ENCODE measurements around the gene DGKI. TPM values are rescaled to one million over a fixed set of nuclear protein-coding genes. Genes with fewer than 3 reads are reported as not detected.

Gene DGKI
- total and polyA plus RNA-seq, 4 donors, result 0.01 to 0.37 (median 0.31) TPM

GRCh38 chr7:137454246-137454724 lies 392.5 kb downstream of the DGKI start:
- Histone ChIP-seq H3K36me3 (ENCODE audit: control insufficient read depth in 4 of 4, insufficient read depth in 3 of 4, low read depth in 1 of 4, low read length in 3 of 4) (peaks cover 0 to 1% (median 0%) of the 10 kb centered on the region in 4 donors), H3K9ac (ENCODE audit: low read depth in 1 of 2, low read length in 2 of 2) (no peak overlapping the region), H3K4me3 (ENCODE audit: low read depth in 1 of 3, low read length in 3 of 3) (no peak overlapping the region), H3K4me1 (ENCODE audit: control insufficient read depth in 4 of 4, insufficient read depth in 4 of 4, low read length in 3 of 4) (peaks cover 0 to 4% (median 0%) of the 10 kb centered on the region in 4 donors), H3K9me3 (ENCODE audit: control insufficient read depth in 4 of 4, low read length in 3 of 4) (no peaks in the 10 kb centered on the region), H3K27me3 (ENCODE audit: control insufficient read depth in 4 of 4, insufficient read depth in 4 of 4, low read length in 3 of 4) (peaks cover 0 to 4% (median 2%) of the 10 kb centered on the region in 4 donors), H3K27ac (ENCODE audit: low read depth in 1 of 2, low read length in 2 of 2) (no peak overlapping the region)
- WGBS, result 3% methylated on average over 5 of the region's 5 CpGs
- no peak for DNase-seq (ENCODE audit: low spot score)
- no peak for TF ChIP-seq YY1 (IDR thresholded peaks at IDR 0.05)
- TF ChIP-seq RAD21 (IDR thresholded peaks at IDR 0.05), result peak; percentile 81 to 86
- TF ChIP-seq HNF4G (IDR thresholded peaks at IDR 0.05), result no peak
- TF ChIP-seq, protein P1, sequence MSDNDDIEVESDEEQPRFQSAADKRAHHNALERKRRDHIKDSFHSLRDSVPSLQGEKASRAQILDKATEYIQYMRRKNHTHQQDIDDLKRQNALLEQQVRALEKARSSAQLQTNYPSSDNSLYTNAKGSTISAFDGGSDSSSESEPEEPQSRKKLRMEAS (IDR thresholded peaks at IDR 0.05), result no peak
- TF ChIP-seq, protein P2, sequence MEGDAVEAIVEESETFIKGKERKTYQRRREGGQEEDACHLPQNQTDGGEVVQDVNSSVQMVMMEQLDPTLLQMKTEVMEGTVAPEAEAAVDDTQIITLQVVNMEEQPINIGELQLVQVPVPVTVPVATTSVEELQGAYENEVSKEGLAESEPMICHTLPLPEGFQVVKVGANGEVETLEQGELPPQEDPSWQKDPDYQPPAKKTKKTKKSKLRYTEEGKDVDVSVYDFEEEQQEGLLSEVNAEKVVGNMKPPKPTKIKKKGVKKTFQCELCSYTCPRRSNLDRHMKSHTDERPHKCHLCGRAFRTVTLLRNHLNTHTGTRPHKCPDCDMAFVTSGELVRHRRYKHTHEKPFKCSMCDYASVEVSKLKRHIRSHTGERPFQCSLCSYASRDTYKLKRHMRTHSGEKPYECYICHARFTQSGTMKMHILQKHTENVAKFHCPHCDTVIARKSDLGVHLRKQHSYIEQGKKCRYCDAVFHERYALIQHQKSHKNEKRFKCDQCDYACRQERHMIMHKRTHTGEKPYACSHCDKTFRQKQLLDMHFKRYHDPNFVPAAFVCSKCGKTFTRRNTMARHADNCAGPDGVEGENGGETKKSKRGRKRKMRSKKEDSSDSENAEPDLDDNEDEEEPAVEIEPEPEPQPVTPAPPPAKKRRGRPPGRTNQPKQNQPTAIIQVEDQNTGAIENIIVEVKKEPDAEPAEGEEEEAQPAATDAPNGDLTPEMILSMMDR (IDR thresholded peaks at IDR 0.05; ENCODE audit: low read depth, low read length, missing input control), result peak; percentile 58

GRCh38 chr7:137453356-137453755 lies 393.4 kb downstream of the DGKI start:
- H3K27me3 ChIP-seq (ENCODE audit: control insufficient read depth in 4 of 4, insufficient read depth in 4 of 4, low read length in 3 of 4), result peaks cover 0 to 4% (median 2%) of the 10 kb centered on the region in 4 donors
- TF ChIP-seq REST (IDR thresholded peaks at IDR 0.05) (no peak), JUND (IDR thresholded peaks at IDR 0.05) (no peak), TAF1 (conservative IDR thresholded peaks at IDR 0.05) (no peak), YY1 (IDR thresholded peaks at IDR 0.05) (no peak), HNF4G (IDR thresholded peaks at IDR 0.05) (no peak), EGR1 (IDR thresholded peaks at IDR 0.05; ENCODE audit: low read depth in 2 of 2) (no peak), FOXA1 (IDR thresholded peaks at IDR 0.05) (no peak), FOXA2 (IDR thresholded peaks at IDR 0.05) (no peak)
- TF ChIP-seq, protein P2 (IDR thresholded peaks at IDR 0.05; ENCODE audit: low read depth, low read length, missing input control), result no peak
- DNase-seq (ENCODE audit: low spot score), result no peak
- H3K4me1 ChIP-seq (ENCODE audit: control insufficient read depth in 4 of 4, insufficient read depth in 4 of 4, low read length in 3 of 4), result peaks cover 0 to 4% (median 0%) of the 10 kb centered on the region in 4 donors
- WGBS, result 58% methylated on average over 2 of the region's 2 CpGs
- no peak overlapping the region for H3K4me3 ChIP-seq (ENCODE audit: low read depth in 1 of 3, low read length in 3 of 3)
- no peak overlapping the region for H3K27ac ChIP-seq (ENCODE audit: low read depth in 1 of 2, low read length in 2 of 2)
- no peaks in the 10 kb centered on the region for H3K9me3 ChIP-seq (ENCODE audit: control insufficient read depth in 4 of 4, low read length in 3 of 4)
- H3K36me3 ChIP-seq (ENCODE audit: control insufficient read depth in 4 of 4, insufficient read depth in 3 of 4, low read depth in 1 of 4, low read length in 3 of 4), result peaks cover 0 to 1% (median 0%) of the 10 kb centered on the region in 4 donors
- no peak overlapping the region for H3K9ac ChIP-seq (ENCODE audit: low read depth in 1 of 2, low read length in 2 of 2)
